GM23338 (cell line): ENCODE results near the gene ZNF511. TPM values are rescaled to one million over a fixed set of nuclear protein-coding genes. Genes with fewer than 3 reads are reported as not detected.

ENCODE experiments used
- ATAC-seq: fragments of 200-7000 bp; cut with Tn5 transposase; 3 replicates; pipeline ENCODE4 v1.9.1; 2020
- DNase-seq: peaks from one replicate; pipeline ENCODE4 v3.0.0-alpha.2; 2015; ENCODE audit warnings: low spot score
- H2AFZ ChIP-seq: fragments of 200-600 bp; sonication (generic); 2 replicates; pipeline ENCODE4 v1.8.0; 2016; ENCODE audit warnings: antibody characterized with exemption, mild to moderate bottlenecking, moderate library complexity
- H3F3A ChIP-seq: fragments of 200-600 bp; sonication (generic); replicated peaks from 2 replicates; pipeline ENCODE4 v1.8.0; 2017; ENCODE audit warnings: antibody characterized with exemption, mixed run types, low read depth
- H3K27ac ChIP-seq: fragments of 200-600 bp; sonication (generic); 2 replicates; pipeline ENCODE4 v1.6.1; 2016; ENCODE audit warnings: low read depth
- H3K27me3 ChIP-seq: fragments of 200-600 bp; sonication (generic); 2 replicates; pipeline ENCODE4 v1.8.0; 2016; ENCODE audit warnings: mild to moderate bottlenecking, mixed run types, moderate library complexity; ENCODE audit not compliant: insufficient read depth
- H3K36me3 ChIP-seq: fragments of 200-600 bp; sonication (generic); 2 replicates; pipeline ENCODE4 v1.8.0; 2016; ENCODE audit warnings: mild to moderate bottlenecking; ENCODE audit not compliant: insufficient read depth
- H3K4me1 ChIP-seq: fragments of 200-600 bp; sonication (generic); 2 replicates; pipeline ENCODE4 v1.8.0; 2016; ENCODE audit warnings: mild to moderate bottlenecking, moderate library complexity; ENCODE audit not compliant: insufficient read depth
- H3K4me2 ChIP-seq: fragments of 200-600 bp; sonication (generic); 2 replicates; pipeline ENCODE4 v1.7.1; 2017; ENCODE audit warnings: mixed run types
- H3K4me3 ChIP-seq: fragments of 200-600 bp; sonication (generic); 2 replicates; pipeline ENCODE4 v1.6.1; 2016; ENCODE audit warnings: mixed run types
- H3K79me2 ChIP-seq: fragments of 200-600 bp; sonication (generic); replicated peaks from 2 replicates; pipeline ENCODE4 v1.8.0; 2017; ENCODE audit warnings: mild to moderate bottlenecking; ENCODE audit not compliant: insufficient read depth
- H3K9me2 ChIP-seq: fragments of 200-600 bp; sonication (generic); 2 replicates; pipeline ENCODE4 v1.8.0; 2017; ENCODE audit not compliant: insufficient read depth
- H4K20me1 ChIP-seq: fragments of 200-600 bp; sonication (generic); replicated peaks from 2 replicates; pipeline ENCODE4 v1.8.0; 2017; ENCODE audit warnings: mild to moderate bottlenecking; ENCODE audit not compliant: insufficient read depth
- H3K27ac Mint-ChIP-seq: 2 replicates; pipeline ENCODE4 v1.8.0; 2020; ENCODE audit warnings: inconsistent platforms, mild to moderate bottlenecking, moderate library complexity, mixed read lengths
- H3K27me3 Mint-ChIP-seq: 3 replicates; pipeline ENCODE4 v1.8.0; 2022; ENCODE audit warnings: low read depth, mild to moderate bottlenecking, moderate library complexity, mixed read lengths, inconsistent platforms; ENCODE audit not compliant: insufficient read depth, poor library complexity
- H3K36me3 Mint-ChIP-seq: 3 replicates; pipeline ENCODE4 v1.8.0; 2021; ENCODE audit warnings: low read depth, mild to moderate bottlenecking, inconsistent platforms, moderate library complexity, mixed read lengths
- H3K4me1 Mint-ChIP-seq: 3 replicates; pipeline ENCODE4 v1.8.0; 2020; ENCODE audit warnings: mild to moderate bottlenecking, inconsistent platforms, mixed read lengths
- H3K4me3 Mint-ChIP-seq: 3 replicates; pipeline ENCODE4 v1.8.0; 2021; ENCODE audit warnings: moderate library complexity, mild to moderate bottlenecking, inconsistent platforms, mixed read lengths
- H3K9me3 Mint-ChIP-seq: 3 replicates; pipeline ENCODE4 v1.8.0; 2020; ENCODE audit warnings: moderate library complexity, mild to moderate bottlenecking, inconsistent platforms, mixed read lengths
- CREB1 ChIP-seq: fragments of 250-450 bp; sonication (Bioruptor Pico); IDR thresholded peaks from 2 replicates; pipeline ENCODE4 v1.5.0; 2020; ENCODE audit warnings: low read depth, mild to moderate bottlenecking, moderate library complexity
- EZH2 ChIP-seq: fragments of 200-600 bp; sonication (generic); IDR thresholded peaks from one replicate; pipeline ENCODE4 v1.8.0; 2017; ENCODE audit warnings: antibody characterized with exemption, mild to moderate bottlenecking, low read depth; ENCODE audit not compliant: unreplicated experiment
- EZH2phosphoT487 ChIP-seq: fragments of 200-600 bp; sonication (generic); IDR thresholded peaks from one replicate; pipeline ENCODE4 v1.8.1; 2018; ENCODE audit warnings: antibody characterized with exemption; ENCODE audit not compliant: unreplicated experiment
- JUNB ChIP-seq: IDR thresholded peaks from one replicate; pipeline ENCODE4 v1.6.1; 2016; ENCODE audit warnings: antibody characterized with exemption; ENCODE audit not compliant: unreplicated experiment
- NANOG ChIP-seq: IDR thresholded peaks from 2 replicates; pipeline ENCODE4 v1.6.1; 2016; ENCODE audit warnings: antibody characterized with exemption, borderline replicate concordance
- POLR2AphosphoS5 ChIP-seq: IDR thresholded peaks from 2 replicates; pipeline ENCODE4 v1.6.1; 2016; ENCODE audit warnings: antibody characterized with exemption, low read depth
- STAT1 ChIP-seq: IDR thresholded peaks from one replicate; pipeline ENCODE4 v1.6.1; 2016; ENCODE audit warnings: antibody characterized with exemption; ENCODE audit not compliant: unreplicated experiment
- ZNF114 ChIP-seq: fragments of 250-450 bp; sonication (Bioruptor Pico); IDR thresholded peaks from 2 replicates; pipeline ENCODE4 v1.5.0; 2020; ENCODE audit warnings: mild to moderate bottlenecking, moderate library complexity
- ZNF331 ChIP-seq: fragments of 250-450 bp; sonication (Bioruptor Pico); IDR thresholded peaks from 2 replicates; pipeline ENCODE4 v1.5.0; 2020; ENCODE audit warnings: low read depth, mild to moderate bottlenecking, moderate library complexity
- polyA plus RNA-seq: library from polyadenylated mRNA; unstranded; fragments of >200 nt; fragmentation: Nextera tagmentation; extraction: Ambion mirVana; gene quantifications from 2 replicates; pipeline ENCODE4 v1.2.1, GENCODE V29; 2016
- total RNA-seq: library from RNA; depleted of rRNA; stranded (reverse); fragments of >200 nt; shearing (Covaris generic); gene quantifications from 2 replicates; pipeline ENCODE4 v1.2.3, GENCODE V29; 2014
- TF ChIP-seq, protein P1 (sequence below): IDR thresholded peaks from one replicate; pipeline ENCODE4 v1.6.1; 2018; ENCODE audit warnings: antibody characterized with exemption; ENCODE audit not compliant: unreplicated experiment
- TF ChIP-seq, protein P2 (sequence below): fragments of 250-450 bp; sonication (Bioruptor Pico); IDR thresholded peaks from 2 replicates; pipeline ENCODE4 v1.5.0; 2020; ENCODE audit warnings: mild to moderate bottlenecking, moderate library complexity
- TF ChIP-seq, protein P3 (sequence below): IDR thresholded peaks from 2 replicates; pipeline ENCODE4 v1.6.1; 2016; ENCODE audit warnings: antibody characterized with exemption
- TF ChIP-seq, protein P4 (sequence below), 2 experiments: fragments of 200-600 bp in 1 of 2; sonication (generic) in 1 of 2; conservative IDR thresholded peaks; 2 replicates each; pipeline versions ENCODE4 v1.5.1 to v1.6.1; 2016 to 2017; ENCODE audit warnings: antibody characterized with exemption in 2 of 2, low read depth in 2 of 2, mild to moderate bottlenecking in 2 of 2, moderate library complexity in 1 of 2

Gene ZNF511
- total and polyA plus RNA-seq, 2 experiments from 2014 or later: 41.3 to 104 TPM

DNA sequence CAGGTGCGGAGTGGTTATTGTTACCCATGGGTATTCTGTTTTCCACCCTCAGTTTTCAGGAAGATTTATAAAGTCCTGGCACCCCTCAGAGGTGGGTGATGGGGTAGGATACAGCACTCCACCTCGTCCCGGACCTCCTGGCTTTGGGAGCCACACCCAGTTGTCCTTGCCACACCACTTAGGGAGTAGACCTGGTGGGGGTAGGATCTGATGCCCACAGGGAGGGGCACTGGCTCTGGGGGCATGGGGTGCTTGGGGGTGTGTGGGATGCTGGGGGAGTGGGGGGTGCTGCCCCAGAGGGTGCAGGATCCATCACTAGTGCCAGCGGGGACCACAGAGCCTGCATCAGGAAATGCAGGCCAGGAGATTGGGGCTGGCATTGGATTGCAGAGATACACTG lies 4.5 kb downstream of the ZNF511 start:
- no peak overlapping the region for H3K4me2 ChIP-seq
- DNase-seq (no peak), ATAC-seq (no peak)
- H3K4me3 Mint-ChIP-seq: no peak overlapping the region
- peaks cover 9% of the 10 kb centered on the region for H3F3A ChIP-seq
- no peak overlapping the region for H3K27ac Mint-ChIP-seq
- H3K9me2 ChIP-seq: no peaks in the 10 kb centered on the region
- H3K27me3 ChIP-seq: no peaks in the 10 kb centered on the region
- H3K4me1 ChIP-seq: no peaks in the 10 kb centered on the region
- peaks cover 22% of the 10 kb centered on the region for H3K36me3 Mint-ChIP-seq
- no peak overlapping the region for H2AFZ ChIP-seq
- H3K36me3 ChIP-seq: peaks cover 5% of the 10 kb centered on the region; the same call in 1 of the 2 replicates
- peaks cover 2% of the 10 kb centered on the region; the same call in 1 of the 2 replicates for H3K79me2 ChIP-seq
- H3K4me3 ChIP-seq: no peak overlapping the region
- H4K20me1 ChIP-seq: peaks cover under 1% of the 10 kb centered on the region; the same call in 1 of the 2 replicates
- no peaks in the 10 kb centered on the region for H3K4me1 Mint-ChIP-seq
- peaks cover 11% of the 10 kb centered on the region for H3K27me3 Mint-ChIP-seq
- H3K9me3 Mint-ChIP-seq: peaks cover 1% of the 10 kb centered on the region; the same call in 2 of the 3 replicates
- TF ChIP-seq JUNB (no peak), STAT1 (no peak), EZH2phosphoT487 (no peak), NANOG (no peak), ZNF114 (no peak), POLR2AphosphoS5 (no peak), EZH2 (no peak), ZNF331 (CRISPR knock-in tag) (no peak), CREB1 (CRISPR knock-in tag) (no peak)
- TF ChIP-seq, protein P1, sequence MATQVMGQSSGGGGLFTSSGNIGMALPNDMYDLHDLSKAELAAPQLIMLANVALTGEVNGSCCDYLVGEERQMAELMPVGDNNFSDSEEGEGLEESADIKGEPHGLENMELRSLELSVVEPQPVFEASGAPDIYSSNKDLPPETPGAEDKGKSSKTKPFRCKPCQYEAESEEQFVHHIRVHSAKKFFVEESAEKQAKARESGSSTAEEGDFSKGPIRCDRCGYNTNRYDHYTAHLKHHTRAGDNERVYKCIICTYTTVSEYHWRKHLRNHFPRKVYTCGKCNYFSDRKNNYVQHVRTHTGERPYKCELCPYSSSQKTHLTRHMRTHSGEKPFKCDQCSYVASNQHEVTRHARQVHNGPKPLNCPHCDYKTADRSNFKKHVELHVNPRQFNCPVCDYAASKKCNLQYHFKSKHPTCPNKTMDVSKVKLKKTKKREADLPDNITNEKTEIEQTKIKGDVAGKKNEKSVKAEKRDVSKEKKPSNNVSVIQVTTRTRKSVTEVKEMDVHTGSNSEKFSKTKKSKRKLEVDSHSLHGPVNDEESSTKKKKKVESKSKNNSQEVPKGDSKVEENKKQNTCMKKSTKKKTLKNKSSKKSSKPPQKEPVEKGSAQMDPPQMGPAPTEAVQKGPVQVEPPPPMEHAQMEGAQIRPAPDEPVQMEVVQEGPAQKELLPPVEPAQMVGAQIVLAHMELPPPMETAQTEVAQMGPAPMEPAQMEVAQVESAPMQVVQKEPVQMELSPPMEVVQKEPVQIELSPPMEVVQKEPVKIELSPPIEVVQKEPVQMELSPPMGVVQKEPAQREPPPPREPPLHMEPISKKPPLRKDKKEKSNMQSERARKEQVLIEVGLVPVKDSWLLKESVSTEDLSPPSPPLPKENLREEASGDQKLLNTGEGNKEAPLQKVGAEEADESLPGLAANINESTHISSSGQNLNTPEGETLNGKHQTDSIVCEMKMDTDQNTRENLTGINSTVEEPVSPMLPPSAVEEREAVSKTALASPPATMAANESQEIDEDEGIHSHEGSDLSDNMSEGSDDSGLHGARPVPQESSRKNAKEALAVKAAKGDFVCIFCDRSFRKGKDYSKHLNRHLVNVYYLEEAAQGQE: no peak
- TF ChIP-seq, protein P2, sequence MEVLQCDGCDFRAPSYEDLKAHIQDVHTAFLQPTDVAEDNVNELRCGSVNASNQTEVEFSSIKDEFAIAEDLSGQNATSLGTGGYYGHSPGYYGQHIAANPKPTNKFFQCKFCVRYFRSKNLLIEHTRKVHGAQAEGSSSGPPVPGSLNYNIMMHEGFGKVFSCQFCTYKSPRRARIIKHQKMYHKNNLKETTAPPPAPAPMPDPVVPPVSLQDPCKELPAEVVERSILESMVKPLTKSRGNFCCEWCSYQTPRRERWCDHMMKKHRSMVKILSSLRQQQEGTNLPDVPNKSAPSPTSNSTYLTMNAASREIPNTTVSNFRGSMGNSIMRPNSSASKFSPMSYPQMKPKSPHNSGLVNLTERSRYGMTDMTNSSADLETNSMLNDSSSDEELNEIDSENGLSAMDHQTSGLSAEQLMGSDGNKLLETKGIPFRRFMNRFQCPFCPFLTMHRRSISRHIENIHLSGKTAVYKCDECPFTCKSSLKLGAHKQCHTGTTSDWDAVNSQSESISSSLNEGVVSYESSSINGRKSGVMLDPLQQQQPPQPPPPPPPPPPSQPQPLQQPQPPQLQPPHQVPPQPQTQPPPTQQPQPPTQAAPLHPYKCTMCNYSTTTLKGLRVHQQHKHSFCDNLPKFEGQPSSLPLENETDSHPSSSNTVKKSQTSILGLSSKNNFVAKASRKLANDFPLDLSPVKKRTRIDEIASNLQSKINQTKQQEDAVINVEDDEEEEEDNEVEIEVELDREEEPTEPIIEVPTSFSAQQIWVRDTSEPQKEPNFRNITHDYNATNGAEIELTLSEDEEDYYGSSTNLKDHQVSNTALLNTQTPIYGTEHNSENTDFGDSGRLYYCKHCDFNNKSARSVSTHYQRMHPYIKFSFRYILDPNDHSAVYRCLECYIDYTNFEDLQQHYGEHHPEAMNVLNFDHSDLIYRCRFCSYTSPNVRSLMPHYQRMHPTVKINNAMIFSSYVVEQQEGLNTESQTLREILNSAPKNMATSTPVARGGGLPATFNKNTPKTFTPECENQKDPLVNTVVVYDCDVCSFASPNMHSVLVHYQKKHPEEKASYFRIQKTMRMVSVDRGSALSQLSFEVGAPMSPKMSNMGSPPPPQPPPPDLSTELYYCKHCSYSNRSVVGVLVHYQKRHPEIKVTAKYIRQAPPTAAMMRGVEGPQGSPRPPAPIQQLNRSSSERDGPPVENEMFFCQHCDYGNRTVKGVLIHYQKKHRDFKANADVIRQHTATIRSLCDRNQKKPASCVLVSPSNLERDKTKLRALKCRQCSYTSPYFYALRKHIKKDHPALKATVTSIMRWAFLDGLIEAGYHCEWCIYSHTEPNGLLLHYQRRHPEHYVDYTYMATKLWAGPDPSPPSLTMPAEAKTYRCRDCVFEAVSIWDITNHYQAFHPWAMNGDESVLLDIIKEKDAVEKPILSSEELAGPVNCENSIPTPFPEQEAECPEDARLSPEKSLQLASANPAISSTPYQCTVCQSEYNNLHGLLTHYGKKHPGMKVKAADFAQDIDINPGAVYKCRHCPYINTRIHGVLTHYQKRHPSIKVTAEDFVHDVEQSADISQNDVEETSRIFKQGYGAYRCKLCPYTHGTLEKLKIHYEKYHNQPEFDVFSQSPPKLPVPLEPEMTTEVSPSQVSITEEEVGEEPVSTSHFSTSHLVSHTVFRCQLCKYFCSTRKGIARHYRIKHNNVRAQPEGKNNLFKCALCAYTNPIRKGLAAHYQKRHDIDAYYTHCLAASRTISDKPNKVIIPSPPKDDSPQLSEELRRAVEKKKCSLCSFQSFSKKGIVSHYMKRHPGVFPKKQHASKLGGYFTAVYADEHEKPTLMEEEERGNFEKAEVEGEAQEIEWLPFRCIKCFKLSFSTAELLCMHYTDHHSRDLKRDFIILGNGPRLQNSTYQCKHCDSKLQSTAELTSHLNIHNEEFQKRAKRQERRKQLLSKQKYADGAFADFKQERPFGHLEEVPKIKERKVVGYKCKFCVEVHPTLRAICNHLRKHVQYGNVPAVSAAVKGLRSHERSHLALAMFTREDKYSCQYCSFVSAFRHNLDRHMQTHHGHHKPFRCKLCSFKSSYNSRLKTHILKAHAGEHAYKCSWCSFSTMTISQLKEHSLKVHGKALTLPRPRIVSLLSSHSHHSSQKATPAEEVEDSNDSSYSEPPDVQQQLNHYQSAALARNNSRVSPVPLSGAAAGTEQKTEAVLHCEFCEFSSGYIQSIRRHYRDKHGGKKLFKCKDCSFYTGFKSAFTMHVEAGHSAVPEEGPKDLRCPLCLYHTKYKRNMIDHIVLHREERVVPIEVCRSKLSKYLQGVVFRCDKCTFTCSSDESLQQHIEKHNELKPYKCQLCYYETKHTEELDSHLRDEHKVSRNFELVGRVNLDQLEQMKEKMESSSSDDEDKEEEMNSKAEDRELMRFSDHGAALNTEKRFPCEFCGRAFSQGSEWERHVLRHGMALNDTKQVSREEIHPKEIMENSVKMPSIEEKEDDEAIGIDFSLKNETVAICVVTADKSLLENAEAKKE (CRISPR knock-in tag): no peak
- TF ChIP-seq, protein P3, sequence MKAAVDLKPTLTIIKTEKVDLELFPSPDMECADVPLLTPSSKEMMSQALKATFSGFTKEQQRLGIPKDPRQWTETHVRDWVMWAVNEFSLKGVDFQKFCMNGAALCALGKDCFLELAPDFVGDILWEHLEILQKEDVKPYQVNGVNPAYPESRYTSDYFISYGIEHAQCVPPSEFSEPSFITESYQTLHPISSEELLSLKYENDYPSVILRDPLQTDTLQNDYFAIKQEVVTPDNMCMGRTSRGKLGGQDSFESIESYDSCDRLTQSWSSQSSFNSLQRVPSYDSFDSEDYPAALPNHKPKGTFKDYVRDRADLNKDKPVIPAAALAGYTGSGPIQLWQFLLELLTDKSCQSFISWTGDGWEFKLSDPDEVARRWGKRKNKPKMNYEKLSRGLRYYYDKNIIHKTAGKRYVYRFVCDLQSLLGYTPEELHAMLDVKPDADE: no peak
- TF ChIP-seq, protein P4, sequence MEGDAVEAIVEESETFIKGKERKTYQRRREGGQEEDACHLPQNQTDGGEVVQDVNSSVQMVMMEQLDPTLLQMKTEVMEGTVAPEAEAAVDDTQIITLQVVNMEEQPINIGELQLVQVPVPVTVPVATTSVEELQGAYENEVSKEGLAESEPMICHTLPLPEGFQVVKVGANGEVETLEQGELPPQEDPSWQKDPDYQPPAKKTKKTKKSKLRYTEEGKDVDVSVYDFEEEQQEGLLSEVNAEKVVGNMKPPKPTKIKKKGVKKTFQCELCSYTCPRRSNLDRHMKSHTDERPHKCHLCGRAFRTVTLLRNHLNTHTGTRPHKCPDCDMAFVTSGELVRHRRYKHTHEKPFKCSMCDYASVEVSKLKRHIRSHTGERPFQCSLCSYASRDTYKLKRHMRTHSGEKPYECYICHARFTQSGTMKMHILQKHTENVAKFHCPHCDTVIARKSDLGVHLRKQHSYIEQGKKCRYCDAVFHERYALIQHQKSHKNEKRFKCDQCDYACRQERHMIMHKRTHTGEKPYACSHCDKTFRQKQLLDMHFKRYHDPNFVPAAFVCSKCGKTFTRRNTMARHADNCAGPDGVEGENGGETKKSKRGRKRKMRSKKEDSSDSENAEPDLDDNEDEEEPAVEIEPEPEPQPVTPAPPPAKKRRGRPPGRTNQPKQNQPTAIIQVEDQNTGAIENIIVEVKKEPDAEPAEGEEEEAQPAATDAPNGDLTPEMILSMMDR (conservative IDR thresholded peaks at IDR 0.05; ENCODE audit: low read depth in 2 of 2): no peak
- H3K27ac ChIP-seq: no peak overlapping the region
